Transverse colon (tissue), 4 donors: ENCODE results near the gene DHRS12. TPM values are rescaled to one million over a fixed set of nuclear protein-coding genes. Genes with fewer than 3 reads are reported as not detected.

Source experiments
- DNase-seq: peaks from one replicate; pipeline ENCODE4 v3.0.0-alpha.2; 2019
- H3K27ac ChIP-seq, 4 donors: fragments of 200-600 bp; sonication (generic); 2 replicates each; pipeline ENCODE4 v1.5.1; 2016 to 2018; ENCODE audit warnings: inconsistent platforms in 4 of 4
- H3K27me3 ChIP-seq: fragments of 200-600 bp; sonication (generic); 2 replicates; pipeline ENCODE4 v1.5.1; 2017; ENCODE audit warnings: inconsistent platforms
- H3K36me3 ChIP-seq, 4 donors: fragments of 200-600 bp; sonication (generic); 2 replicates each; pipeline ENCODE4 v1.5.1; 2017 to 2019; ENCODE audit warnings: inconsistent platforms in 4 of 4
- H3K4me1 ChIP-seq, 4 donors: fragments of 200-600 bp; sonication (generic); 2 replicates each; pipeline ENCODE4 v1.5.1; 2017 to 2020; ENCODE audit warnings: inconsistent platforms in 4 of 4
- H3K4me3 ChIP-seq, 4 donors: fragments of 200-600 bp; sonication (generic); 1 replicate in 1 of 4; 2 replicates in 3 of 4; pipeline versions ENCODE4 v1.5.1 to v1.6.1; 2017 to 2019; ENCODE audit warnings: inconsistent platforms in 4 of 4
- H3K9me3 ChIP-seq, 2 donors: fragments of 200-600 bp; sonication (generic); 2 replicates each; pipeline ENCODE4 v1.5.1; 2017 to 2019; ENCODE audit warnings: inconsistent platforms in 2 of 2
- EP300 ChIP-seq: sonication (generic); formaldehyde crosslinking; IDR thresholded peaks from one replicate; pipeline ENCODE4 v1.6.1; 2017; ENCODE audit warnings: antibody characterized with exemption, low read depth
- POLR2A ChIP-seq: fragments of 450-650 bp; IDR thresholded peaks from one replicate; pipeline ENCODE4 v1.6.1; 2016; ENCODE audit warnings: antibody characterized with exemption, mild to moderate bottlenecking, moderate library complexity
- POLR2AphosphoS5 ChIP-seq, 3 donors: sonication (generic); formaldehyde crosslinking; IDR thresholded peaks; one replicate each; pipeline ENCODE4 v1.6.1; 2016; ENCODE audit warnings: antibody characterized with exemption in 3 of 3
- WGBS, 2 donors: methylation state at CpG; one replicate each; pipeline ENCODE4 v1.1.5; 2018; ENCODE audit warnings: low coverage in 1 of 2; 5-methylcytosine and 5-hydroxymethylcytosine counted together
- in situ Hi-C, 4 donors: fragments of 200-750 bp; cut with MboI; loops; one replicate each; pipeline versions ENCODE4 v1.15.0 to v1.15.1; 2017; ENCODE audit warnings: low sequenced_read_pairs in 3 of 4, low pct_ligation_motif_present in 1 of 4, low pct_unique_long_range_greater_than_20kb in 1 of 4
- intact Hi-C: fragments of 100-400 bp; cut with DNase I; formaldehyde crosslinking; loops from one replicate; pipeline ENCODE4 v1.15.1; 2023; ENCODE audit warnings: low total_unique reads
- total RNA-seq, 4 donors: library from RNA; depleted of rRNA; stranded (reverse); fragments of >200 nt; gene quantifications; one replicate each; pipeline ENCODE4 v1.1.0, GENCODE V29; 2016
- TF ChIP-seq, protein P1 (sequence below), 5 experiments: fragments of 200-600 bp in 3 of 5; fragments of 450-650 bp in 2 of 5; sonication (generic) in 3 of 5; IDR thresholded peaks; 1 replicate in 2 of 5; 2 replicates in 3 of 5; pipeline ENCODE4 v1.5.1; 2016 to 2017; ENCODE audit warnings: antibody characterized with exemption in 5 of 5, inconsistent platforms in 3 of 5, mild to moderate bottlenecking in 2 of 5, moderate library complexity in 1 of 5

Gene DHRS12
- total RNA-seq, 4 donors from 2014 or later: 5.2 to 17.8 (median 13.5) TPM

DNA sequence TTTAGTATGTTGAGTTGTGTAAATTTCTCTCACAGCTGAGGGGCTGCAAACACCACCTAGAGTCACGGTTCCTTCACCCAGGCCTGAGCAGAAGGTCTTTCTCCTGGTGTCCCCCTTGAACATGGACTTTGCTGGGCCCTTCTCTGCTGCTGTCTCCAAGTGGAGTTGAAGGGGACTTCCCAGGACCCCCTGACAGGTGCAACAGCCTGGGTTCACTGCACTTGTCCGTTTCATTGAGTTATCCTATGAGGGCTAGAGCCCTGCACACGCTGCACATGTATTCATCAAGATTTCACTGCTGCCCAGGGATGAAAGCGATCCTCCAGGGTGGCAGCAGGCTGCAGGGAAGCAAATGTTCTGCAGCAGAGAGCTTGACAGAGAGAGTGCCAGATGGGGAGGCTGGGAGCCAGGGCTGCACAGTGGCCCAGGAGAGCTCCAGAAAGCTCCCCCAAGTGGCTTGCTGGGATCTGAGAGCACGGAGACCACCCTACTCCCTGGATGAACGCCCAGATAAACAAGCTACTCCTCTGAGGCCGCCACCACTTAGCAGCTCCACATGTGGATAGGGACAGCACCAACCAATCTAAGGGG is 30.7 kb upstream of the DHRS12 start:
- Histone ChIP-seq H3K27ac (no peak overlapping the region), H3K36me3 (no peaks in the 10 kb centered on the region), H3K27me3 (no peaks in the 10 kb centered on the region), H3K4me1 (no peaks in the 10 kb centered on the region), H3K4me3 (no peak overlapping the region), H3K9me3 (no peaks in the 10 kb centered on the region)
- no peak for TF ChIP-seq EP300
- no peak for TF ChIP-seq POLR2A
- TF ChIP-seq, protein P1, sequence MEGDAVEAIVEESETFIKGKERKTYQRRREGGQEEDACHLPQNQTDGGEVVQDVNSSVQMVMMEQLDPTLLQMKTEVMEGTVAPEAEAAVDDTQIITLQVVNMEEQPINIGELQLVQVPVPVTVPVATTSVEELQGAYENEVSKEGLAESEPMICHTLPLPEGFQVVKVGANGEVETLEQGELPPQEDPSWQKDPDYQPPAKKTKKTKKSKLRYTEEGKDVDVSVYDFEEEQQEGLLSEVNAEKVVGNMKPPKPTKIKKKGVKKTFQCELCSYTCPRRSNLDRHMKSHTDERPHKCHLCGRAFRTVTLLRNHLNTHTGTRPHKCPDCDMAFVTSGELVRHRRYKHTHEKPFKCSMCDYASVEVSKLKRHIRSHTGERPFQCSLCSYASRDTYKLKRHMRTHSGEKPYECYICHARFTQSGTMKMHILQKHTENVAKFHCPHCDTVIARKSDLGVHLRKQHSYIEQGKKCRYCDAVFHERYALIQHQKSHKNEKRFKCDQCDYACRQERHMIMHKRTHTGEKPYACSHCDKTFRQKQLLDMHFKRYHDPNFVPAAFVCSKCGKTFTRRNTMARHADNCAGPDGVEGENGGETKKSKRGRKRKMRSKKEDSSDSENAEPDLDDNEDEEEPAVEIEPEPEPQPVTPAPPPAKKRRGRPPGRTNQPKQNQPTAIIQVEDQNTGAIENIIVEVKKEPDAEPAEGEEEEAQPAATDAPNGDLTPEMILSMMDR (IDR thresholded peaks at IDR 0.05): no peak
- in situ Hi-C loops: no loop called here
- intact Hi-C loops: no loop called here
- 67 to 76% methylated on average over 2 to 7 of the region's 7 CpGs for WGBS, 2 donors
- no peak for DNase-seq

DNA sequence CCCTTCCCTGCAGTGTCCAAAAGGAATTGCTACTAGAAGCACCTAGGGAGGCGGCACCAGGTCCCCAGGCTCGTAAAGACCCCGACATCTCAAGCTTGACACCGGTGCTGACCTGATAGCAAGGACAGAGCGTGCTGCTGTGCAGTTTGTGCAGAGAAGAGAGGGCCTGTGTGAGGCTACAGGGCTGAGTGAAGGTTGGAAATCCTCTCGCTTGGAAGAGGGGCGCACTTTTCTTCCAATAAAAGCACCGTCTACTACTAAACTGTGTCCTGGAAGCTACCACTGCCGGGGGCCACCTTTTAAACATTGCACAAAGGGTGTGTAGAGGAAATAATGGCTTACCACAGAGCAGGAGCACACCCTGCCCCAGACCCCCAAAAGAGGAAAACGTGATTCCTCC is 30.0 kb upstream of the DHRS12 start:
- no peak overlapping the region for H3K4me3 ChIP-seq
- H3K4me1 ChIP-seq: no peaks in the 10 kb centered on the region
- TF ChIP-seq POLR2AphosphoS5 (IDR thresholded peaks at IDR 0.05) (no peak), EP300 (no peak), POLR2A (no peak)
- TF ChIP-seq, protein P1 (IDR thresholded peaks at IDR 0.05): no peak
- 81% methylated on average over 10 of the region's 10 CpGs; no CpG with 5 or more reads in 1 of the 2 donors for WGBS, 2 donors
- no peak overlapping the region for H3K27ac ChIP-seq
- no peaks in the 10 kb centered on the region for H3K27me3 ChIP-seq
- no peaks in the 10 kb centered on the region for H3K36me3 ChIP-seq
- in situ Hi-C loops (no loop called here), intact Hi-C loops (no loop called here)
- DNase-seq: no peak
- H3K9me3 ChIP-seq: no peaks in the 10 kb centered on the region

DNA sequence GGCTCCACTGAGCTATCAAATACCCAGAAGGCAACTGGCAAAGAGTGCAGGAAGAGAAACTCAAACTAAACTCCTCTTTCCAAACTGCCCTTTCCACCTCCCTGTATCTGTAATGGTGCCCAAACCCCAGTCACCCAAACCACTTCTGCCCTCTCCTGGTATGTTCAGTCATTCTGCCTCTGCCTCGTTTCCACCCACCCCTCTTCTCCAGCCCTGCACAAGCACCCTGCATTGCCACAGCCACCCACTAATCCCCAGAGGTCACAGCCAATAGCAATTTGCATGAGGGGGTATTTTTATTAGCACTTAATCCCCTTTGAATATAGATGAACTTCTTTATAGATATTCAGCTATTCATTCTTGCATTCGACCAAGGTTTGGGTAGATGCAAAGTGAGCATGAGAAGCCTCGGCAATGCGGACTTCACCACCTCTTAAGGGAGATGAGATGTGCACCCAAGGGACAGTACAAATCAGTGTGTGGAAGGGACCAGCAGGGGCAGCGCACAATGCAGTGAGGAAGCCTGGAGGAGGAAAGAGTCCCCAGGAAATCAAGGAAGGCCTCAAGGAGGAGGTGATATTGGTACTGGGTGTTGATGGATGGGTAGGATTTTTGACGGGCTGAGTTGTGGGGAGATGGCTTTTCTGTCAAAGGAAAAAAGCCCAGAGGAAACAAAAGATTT is 28.6 kb upstream of the DHRS12 start:
- H3K27me3 ChIP-seq: no peaks in the 10 kb centered on the region
- no peak overlapping the region for H3K27ac ChIP-seq
- TF ChIP-seq, protein P1 (IDR thresholded peaks at IDR 0.05): peak in 2 of 5 experiments; percentile 30 to 36
- no peak for TF ChIP-seq POLR2AphosphoS5 (IDR thresholded peaks at IDR 0.05)
- no peak for TF ChIP-seq EP300
- WGBS, 2 donors: 10 to 63% methylated on average over 1 to 6 of the region's 6 CpGs
- peak; percentile 26 for DNase-seq
- no peaks in the 10 kb centered on the region for H3K9me3 ChIP-seq
- intact Hi-C loops (no loop called here), in situ Hi-C loops (no loop called here)
- H3K4me3 ChIP-seq: no peak overlapping the region
- no peaks in the 10 kb centered on the region for H3K4me1 ChIP-seq
- H3K36me3 ChIP-seq: no peaks in the 10 kb centered on the region

DNA sequence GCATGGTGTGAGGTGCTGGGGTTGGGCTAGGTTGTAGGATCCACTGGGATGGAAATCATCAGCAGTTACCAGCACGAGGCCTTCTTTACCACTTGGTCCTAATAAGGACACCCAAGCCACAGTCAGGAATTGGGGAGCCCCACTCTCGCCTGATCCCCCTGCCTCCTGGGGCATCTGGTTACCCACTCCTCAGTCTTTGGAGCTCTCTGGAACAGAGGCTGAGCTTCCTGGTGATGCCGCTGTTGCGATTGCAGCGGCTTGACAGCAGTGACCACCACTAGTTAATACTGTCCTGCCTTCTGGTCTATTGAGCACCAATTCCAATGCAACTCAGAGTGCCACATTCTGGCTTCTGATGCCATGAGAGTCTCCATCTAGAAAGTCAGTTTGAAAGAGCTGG is 27.6 kb upstream of the DHRS12 start:
- no peaks in the 10 kb centered on the region for H3K27me3 ChIP-seq
- in situ Hi-C loops: no loop called here
- no peak overlapping the region for H3K27ac ChIP-seq
- H3K4me1 ChIP-seq: peaks cover 0 to 9% (median 1%) of the 10 kb centered on the region in 4 donors
- no peaks in the 10 kb centered on the region for H3K36me3 ChIP-seq
- intact Hi-C loops: no loop called here
- no peaks in the 10 kb centered on the region for H3K9me3 ChIP-seq
- no peak overlapping the region for H3K4me3 ChIP-seq
- no peak for DNase-seq
- TF ChIP-seq POLR2A: no peak
- TF ChIP-seq, protein P1 (IDR thresholded peaks at IDR 0.05): no peak
- no peak for TF ChIP-seq POLR2AphosphoS5 (IDR thresholded peaks at IDR 0.05)
- no peak for TF ChIP-seq EP300
- WGBS, 2 donors: 90 to 100% methylated on average over 2 to 5 of the region's 5 CpGs
